AG09309 (cell line): Measurements from ENCODE around the gene WNT9A.
A peak's percentile ranks its signal among the peaks of the same experiment; 100 is the strongest.

Source experiments
- DNase-seq: peaks from one replicate; pipeline ENCODE4 v3.0.0-alpha.2; 2010; ENCODE audit warnings: low read depth
- H3K4me3 ChIP-seq: 2 replicates; pipeline ENCODE4 v1.5.1; 2011; ENCODE audit warnings: mild to moderate bottlenecking, low read depth, low read length, moderate library complexity; ENCODE audit not compliant: control insufficient read depth
- TF ChIP-seq, protein P1 (sequence below): IDR thresholded peaks from 2 replicates; pipeline ENCODE4 v1.5.1; 2011; ENCODE audit warnings: mild to moderate bottlenecking, low read depth, low read length, inconsistent platforms; ENCODE audit not compliant: insufficient read depth, control insufficient read depth; ENCODE audit errors: missing control alignments

Gene WNT9A

DNA sequence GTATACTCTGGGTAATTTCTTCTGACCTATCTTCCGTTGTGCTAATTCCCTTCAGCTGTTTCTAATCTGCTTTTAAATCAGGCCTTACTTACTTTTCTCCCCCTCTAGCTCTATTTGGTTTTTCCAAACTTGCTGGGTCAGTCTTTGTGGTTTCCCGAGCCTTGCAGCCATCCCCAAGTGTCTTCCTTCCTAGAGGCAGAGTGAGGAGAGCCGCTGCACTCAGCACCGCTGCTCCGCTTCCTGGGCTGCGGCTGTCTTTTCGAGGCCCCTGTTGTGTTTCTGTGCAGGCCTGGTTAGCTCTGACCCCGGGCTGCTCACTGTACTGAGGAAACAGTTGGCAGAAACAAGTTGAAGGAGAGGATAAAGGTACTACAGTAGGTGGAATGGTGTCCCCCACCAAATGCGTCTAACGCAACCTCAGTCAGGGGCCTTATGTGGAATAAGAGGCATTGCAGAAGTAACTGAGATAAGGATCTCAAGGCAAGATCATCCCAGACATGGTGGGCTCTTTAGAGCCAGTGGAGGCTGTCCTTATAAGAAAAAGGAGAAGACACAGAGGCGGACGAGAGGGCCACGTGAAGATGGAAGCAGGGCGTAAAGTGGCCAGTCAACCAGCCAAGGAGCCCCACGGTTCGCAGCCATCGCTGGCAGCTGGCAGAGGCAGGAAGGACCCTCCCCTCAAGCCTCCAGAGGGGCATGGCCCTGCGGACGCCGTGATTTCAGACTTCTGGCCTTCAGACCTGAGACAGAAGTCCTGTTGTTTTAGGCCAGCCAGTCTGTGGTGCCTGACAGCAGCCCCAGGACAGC, 10.5 kb downstream of the WNT9A start:
- no peak for DNase-seq
- H3K4me3 ChIP-seq, result no peak overlapping the region
- TF ChIP-seq, protein P1, sequence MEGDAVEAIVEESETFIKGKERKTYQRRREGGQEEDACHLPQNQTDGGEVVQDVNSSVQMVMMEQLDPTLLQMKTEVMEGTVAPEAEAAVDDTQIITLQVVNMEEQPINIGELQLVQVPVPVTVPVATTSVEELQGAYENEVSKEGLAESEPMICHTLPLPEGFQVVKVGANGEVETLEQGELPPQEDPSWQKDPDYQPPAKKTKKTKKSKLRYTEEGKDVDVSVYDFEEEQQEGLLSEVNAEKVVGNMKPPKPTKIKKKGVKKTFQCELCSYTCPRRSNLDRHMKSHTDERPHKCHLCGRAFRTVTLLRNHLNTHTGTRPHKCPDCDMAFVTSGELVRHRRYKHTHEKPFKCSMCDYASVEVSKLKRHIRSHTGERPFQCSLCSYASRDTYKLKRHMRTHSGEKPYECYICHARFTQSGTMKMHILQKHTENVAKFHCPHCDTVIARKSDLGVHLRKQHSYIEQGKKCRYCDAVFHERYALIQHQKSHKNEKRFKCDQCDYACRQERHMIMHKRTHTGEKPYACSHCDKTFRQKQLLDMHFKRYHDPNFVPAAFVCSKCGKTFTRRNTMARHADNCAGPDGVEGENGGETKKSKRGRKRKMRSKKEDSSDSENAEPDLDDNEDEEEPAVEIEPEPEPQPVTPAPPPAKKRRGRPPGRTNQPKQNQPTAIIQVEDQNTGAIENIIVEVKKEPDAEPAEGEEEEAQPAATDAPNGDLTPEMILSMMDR, result no peak

DNA sequence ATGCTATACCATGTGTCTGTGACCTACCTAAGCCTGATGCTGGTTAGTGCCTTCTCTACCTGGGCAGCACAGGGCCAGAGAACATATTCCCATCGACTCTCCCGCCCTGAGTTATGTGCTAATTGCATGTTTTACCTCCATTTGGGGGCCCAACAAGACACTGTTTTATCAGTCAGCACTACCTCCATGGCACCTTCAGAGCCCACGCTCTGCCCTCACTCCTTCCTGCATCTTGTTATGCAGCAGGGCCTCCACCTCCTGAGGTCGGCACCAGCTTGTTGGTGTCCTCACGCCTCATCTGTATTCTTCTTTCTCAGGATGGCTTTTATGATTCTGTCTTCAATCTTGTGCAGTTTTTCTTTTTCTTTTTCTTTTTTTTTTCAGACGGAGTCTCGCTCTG, 11.9 kb downstream of the WNT9A start:
- no peak overlapping the region for H3K4me3 ChIP-seq
- TF ChIP-seq, protein P1, result no peak
- no peak for DNase-seq

DNA sequence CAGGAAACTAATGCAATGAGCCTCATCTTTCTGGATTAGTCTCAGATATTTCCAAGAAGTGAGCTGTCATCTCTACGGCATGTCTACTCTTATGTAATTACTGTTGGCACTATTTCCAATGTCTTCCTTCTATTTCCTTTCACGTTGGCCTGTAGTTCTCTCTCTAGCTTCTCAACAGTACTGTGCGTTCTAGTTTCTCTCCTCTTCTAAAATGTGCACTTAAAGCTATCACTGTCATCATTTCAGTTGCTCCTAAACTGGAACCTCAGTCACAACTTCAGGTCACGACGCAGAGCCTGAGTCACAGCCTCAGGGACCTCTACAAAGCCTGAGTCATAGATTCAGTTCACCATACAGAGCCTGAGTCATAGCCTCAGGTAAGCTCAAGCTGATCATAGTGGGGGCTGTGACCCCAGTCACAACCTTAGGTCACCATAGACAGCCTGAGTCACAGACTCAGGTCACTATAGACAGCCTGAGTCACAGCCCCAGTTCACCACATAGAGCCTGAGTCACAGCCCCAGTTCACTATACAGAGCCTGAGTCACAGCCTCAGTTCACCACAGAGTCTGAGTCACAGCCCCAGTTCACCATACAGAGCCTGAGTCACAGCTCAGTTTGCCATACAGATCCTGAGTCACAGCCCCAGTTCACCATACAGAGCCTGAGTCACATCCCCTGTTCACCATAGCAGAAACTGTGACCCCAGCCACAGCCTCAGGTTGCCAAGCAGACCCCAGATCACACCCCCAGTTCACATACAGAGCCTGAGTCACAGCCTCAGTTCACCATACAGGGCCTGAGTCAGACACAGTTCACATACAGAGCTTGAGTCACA, 13.0 kb downstream of the WNT9A start:
- TF ChIP-seq, protein P1, result no peak
- DNase-seq, result peak; percentile 16
- no peak overlapping the region for H3K4me3 ChIP-seq

DNA sequence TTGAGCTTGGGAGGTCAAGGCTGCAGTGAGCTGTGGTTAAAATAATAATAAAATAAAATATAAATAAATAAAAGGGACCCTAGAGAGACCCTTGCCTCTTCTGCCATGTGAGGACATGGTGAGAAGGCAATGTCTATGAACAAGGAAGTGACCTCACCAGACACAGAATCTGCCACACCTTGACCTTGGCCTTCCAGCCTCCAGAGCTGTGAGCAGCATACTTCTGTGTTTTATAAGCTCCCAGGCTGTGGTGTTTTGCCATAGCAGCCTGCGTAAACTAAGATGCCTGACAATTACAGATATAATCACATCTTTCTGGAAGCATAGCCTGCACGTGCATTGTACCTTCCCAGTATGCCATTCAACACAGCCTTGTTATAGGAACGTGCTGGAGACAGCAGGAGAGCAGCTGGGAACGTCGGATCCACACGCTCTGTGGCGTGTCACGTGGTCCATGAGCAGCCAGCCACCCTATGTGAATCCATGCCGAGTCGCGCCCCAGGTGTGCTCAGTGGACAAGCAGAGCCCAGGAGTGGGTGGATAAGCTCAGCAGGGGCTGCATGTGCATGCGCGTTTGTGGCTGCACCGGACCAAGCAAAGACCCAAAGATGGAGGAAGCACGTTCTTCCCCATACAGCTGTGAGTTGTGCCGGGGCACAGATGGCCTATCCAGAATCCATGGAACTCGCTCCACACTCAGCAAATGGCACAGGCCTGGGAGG, 17.8 kb downstream of the WNT9A start:
- no peak for DNase-seq
- TF ChIP-seq, protein P1, result no peak
- no peak overlapping the region for H3K4me3 ChIP-seq

DNA sequence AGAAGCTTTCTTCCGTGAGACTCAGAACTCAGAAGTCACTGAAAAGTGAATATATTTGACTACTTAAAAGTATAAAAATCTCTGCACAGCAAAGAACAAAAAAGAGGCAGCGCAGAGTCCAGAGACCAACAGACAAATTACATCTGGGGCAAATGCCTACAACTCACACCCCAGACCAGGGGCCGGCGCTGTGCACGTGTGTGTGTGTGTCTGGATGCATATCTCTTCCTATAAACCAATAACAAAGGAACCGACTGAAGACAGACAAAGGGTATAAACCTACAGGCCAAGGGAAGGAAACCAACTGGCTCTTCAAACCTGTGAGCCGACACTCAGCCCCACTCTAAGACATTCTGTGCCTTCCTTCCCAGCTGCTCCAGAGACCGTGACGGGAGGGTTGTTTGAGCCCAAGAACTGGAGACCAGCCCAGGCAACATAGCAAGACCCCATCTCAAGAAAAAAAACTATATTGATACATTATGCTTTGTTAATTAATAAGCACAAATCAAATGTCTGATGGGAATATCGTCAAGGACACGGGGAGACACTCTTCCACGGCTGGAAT, 18.8 kb downstream of the WNT9A start:
- no peak overlapping the region for H3K4me3 ChIP-seq
- TF ChIP-seq, protein P1, result no peak
- no peak for DNase-seq
